Skeletal muscle satellite cell (primary cell): ENCODE measurements around the gene ARSI.

Experiments
- H3K27me3 ChIP-seq: 2 replicates; pipeline ENCODE4 v1.7.0; 2013; ENCODE audit warnings: low read length; ENCODE audit not compliant: control insufficient read depth, insufficient read depth
- H3K36me3 ChIP-seq: 2 replicates; pipeline ENCODE4 v1.7.0; 2013; ENCODE audit warnings: mild to moderate bottlenecking, control low read depth, low read length; ENCODE audit not compliant: insufficient read depth
- H3K4me1 ChIP-seq: 2 replicates; pipeline ENCODE4 v1.7.0; 2013; ENCODE audit warnings: low read length; ENCODE audit not compliant: control insufficient read depth, insufficient read depth
- H3K4me2 ChIP-seq: 2 replicates; pipeline ENCODE4 v1.7.0; 2013; ENCODE audit warnings: mild to moderate bottlenecking, low read length
- H3K4me3 ChIP-seq: 2 replicates; pipeline ENCODE4 v1.7.0; 2013; ENCODE audit warnings: low read length
- H3K9ac ChIP-seq: 2 replicates; pipeline ENCODE4 v1.7.0; 2013; ENCODE audit warnings: mild to moderate bottlenecking, low read depth, low read length, moderate library complexity
- H3K9me3 ChIP-seq: replicated peaks from 2 replicates; pipeline ENCODE4 v1.7.0; 2013; ENCODE audit warnings: mild to moderate bottlenecking, control low read depth, low read length

Gene ARSI

DNA sequence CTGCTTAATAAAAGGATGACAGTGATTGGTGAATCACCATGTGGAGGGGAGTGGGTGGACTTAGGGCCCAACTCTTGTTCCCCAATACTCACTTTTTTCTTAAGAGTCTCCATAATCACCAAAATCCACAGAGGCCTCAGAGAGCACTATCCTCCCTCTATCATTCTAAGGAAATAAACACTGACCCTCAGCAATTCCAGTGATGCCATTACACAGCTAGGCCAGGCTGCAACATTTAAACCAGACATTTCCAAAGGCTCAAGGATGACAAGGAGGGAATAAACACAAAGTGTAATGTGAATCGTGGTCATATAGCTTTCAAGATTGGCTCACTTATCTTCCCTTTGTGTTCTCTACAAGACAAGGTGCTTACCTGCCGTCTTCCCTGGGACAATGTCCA lies 2.4 kb upstream of the ARSI start:
- Histone ChIP-seq H3K4me3 (no peak overlapping the region), H3K9me3 (no peaks in the 10 kb centered on the region), H3K4me2 (no peak overlapping the region), H3K4me1 (peaks cover 18% of the 10 kb centered on the region), H3K27me3 (peaks cover 4% of the 10 kb centered on the region), H3K9ac (no peak overlapping the region), H3K36me3 (no peaks in the 10 kb centered on the region)

DNA sequence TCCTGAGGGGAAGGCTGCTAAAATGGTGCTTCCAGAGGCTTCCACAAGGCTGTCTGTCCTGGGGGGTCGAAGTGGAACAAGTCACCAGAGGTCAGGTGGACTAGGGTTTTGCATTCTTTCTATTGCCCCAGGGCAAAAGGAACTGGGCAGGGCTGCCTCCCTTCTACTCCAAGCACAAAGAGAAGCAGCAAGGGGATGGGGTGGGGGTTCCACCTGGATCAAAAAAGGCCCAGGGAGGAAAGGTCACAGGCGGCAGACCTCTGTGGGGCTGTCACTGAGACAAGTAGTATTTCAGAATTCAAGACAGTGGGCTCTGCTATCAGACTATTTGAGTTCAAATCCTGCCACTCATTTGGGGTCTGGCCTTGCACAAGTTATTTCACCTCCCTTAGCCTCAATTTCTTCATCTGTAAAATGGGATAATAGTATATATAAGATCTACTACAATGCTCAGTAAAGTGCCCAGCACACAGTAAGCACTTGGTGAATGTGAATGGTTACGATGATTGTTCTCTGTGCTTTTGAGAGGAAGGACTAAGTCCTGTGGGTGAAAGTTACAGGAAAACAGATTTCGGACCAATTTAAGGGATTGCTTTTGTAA lies 1.9 kb upstream of the ARSI start:
- no peak overlapping the region for H3K4me3 ChIP-seq
- H3K9me3 ChIP-seq: no peaks in the 10 kb centered on the region
- H3K4me2 ChIP-seq: no peak overlapping the region
- H3K27me3 ChIP-seq: peaks cover 4% of the 10 kb centered on the region
- peaks cover 22% of the 10 kb centered on the region for H3K4me1 ChIP-seq
- no peaks in the 10 kb centered on the region for H3K36me3 ChIP-seq
- H3K9ac ChIP-seq: no peak overlapping the region

DNA sequence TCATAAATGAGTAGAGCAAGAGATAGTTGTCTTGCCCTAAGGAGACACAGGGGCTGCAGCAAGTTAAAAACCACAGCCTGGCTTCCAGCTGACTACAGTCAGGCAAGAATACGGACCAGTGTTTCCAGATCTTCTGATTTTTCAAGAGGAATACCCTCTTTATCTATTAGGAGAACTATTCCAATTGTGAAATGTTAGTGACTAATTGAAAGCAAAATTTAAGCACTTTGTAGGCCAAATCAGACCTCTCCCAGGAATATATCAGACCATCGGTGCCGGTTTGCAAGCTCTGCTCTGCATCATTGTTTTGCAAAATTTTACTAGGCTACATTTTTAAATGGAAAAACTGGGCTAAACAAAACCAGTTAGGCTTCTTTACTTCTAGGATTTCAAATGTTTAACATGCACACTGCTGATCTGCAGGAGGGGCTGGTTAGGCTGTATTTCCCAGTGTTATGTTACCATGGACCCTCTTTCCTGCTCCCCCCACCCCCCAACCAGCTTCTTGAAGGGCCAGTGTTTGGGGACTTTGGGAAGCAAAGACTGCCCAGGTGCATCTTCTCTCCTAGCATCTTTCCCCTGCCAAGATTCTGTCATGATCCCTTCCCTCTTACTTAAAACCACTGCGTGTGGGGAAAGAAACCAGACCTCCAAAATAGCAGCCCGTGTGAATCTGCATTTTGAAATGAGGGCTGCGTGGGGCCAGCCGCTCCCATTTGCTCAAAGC lies 1.1 kb upstream of the ARSI start:
- no peaks in the 10 kb centered on the region for H3K9me3 ChIP-seq
- H3K27me3 ChIP-seq: peaks cover 4% of the 10 kb centered on the region
- no peaks in the 10 kb centered on the region for H3K36me3 ChIP-seq
- no peak overlapping the region for H3K4me2 ChIP-seq
- peaks cover 28% of the 10 kb centered on the region for H3K4me1 ChIP-seq
- H3K9ac ChIP-seq: no peak overlapping the region
- no peak overlapping the region for H3K4me3 ChIP-seq

DNA sequence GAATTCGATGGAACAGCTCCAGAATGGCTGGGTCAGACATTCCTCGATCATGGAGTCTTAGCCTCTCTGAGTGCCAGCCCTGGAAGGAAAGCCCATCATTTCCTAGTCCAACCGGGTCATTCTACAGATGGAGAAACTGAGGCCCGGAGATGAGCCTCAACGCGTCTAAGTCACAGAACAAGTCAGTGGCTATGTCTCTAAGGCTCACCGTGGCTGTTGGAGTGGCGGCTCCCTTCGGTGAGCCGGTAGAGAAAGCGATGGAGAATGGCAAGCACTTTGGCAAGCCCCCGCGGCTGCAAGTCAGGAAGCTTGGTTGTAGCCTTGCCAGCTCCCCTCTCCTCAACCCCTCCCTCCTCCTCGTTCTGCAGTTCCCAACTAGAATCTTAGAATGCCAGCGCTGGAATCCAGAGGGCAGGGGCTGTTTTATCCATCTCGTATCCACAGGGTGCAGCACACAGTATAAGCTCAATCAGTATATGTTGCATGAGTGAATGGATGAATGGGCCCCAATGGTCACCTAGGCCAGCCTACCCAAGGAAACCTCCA lies 438 bp upstream of the ARSI start:
- Histone ChIP-seq H3K36me3 (no peaks in the 10 kb centered on the region), H3K9ac (peak overlapping the region; percentile 70), H3K27me3 (peaks cover 4% of the 10 kb centered on the region), H3K4me3 (peak overlapping the region; percentile 61), H3K9me3 (no peaks in the 10 kb centered on the region), H3K4me2 (peak overlapping the region; percentile 86), H3K4me1 (peaks cover 34% of the 10 kb centered on the region)

DNA sequence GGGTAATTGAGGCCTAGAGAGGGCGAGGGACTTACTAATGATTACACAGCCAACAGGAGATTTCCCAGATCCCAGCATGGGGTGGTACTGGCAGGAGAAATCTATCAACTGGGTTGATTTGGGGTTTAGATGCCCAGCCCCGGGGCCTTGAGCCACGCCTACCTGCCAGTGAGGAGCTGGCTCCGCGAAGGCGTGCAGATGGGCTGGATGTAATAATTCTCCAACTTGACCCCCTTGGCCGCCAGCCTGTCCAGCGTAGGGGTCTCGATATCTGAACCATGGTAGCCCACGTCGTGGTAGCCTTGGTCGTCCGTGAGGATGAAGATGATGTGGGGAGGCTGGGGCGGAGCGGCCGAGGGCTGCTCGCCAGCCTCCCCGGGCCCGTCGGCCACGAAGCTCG lies 804 bp downstream of the ARSI start:
- peak overlapping the region; percentile 61 for H3K4me3 ChIP-seq
- peak overlapping the region; percentile 86 for H3K4me2 ChIP-seq
- H3K9ac ChIP-seq: no peak overlapping the region
- peaks cover 4% of the 10 kb centered on the region for H3K27me3 ChIP-seq
- no peaks in the 10 kb centered on the region for H3K9me3 ChIP-seq
- peaks cover 34% of the 10 kb centered on the region for H3K4me1 ChIP-seq
- H3K36me3 ChIP-seq: no peaks in the 10 kb centered on the region

DNA sequence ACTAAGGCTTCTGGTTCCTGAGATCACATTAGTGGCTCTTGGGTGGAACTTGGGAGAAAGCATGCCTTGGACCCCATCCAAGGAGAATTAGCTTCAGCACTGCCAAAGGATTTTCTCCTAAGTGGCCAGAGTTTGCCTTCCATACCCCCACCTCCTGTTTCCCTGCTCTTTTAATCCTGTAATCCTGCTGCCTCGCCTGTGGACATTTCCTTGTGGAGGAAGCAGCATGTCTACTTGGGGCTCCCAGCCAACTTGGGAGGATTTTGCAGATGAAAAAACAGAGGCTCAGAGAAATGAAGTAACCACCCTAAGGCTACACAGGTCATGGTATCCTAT lies 1.6 kb downstream of the ARSI start:
- no peak overlapping the region for H3K4me3 ChIP-seq
- H3K27me3 ChIP-seq: peaks cover 4% of the 10 kb centered on the region
- H3K9me3 ChIP-seq: no peaks in the 10 kb centered on the region
- H3K4me1 ChIP-seq: peaks cover 34% of the 10 kb centered on the region
- H3K4me2 ChIP-seq: no peak overlapping the region
- no peaks in the 10 kb centered on the region for H3K36me3 ChIP-seq
- no peak overlapping the region for H3K9ac ChIP-seq

DNA sequence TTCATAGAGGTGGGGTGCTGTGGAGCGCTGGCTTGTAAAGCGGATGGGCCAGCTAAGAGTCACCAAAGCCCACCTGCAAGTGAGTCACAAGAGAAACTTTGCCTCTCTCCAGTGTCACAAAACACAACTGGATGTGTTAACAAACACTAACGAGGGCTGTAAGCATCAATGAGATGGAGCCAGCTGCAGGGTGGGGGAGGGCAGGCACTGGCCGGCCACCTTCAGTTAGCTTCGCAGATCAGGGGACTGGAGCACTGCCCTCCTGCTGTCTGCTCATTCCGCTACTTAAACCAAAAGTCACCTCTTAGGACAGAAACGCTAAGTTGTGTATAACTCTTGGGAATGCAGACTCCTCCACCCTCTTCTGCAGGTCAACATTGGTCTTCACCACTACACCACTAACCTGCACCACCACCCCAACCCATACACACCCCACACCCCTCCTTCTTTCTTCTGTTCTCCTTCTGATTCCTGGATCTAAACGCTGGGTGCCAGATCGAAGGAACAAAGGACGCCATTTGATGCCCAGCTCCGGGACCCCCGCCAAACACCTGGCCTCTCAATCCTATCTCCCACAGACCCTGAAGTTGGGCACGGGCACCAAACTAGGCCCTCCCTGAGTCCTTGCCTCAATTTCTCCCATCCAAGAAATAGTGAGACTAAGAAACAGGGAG lies 2.1 kb downstream of the ARSI start:
- H3K9me3 ChIP-seq: no peaks in the 10 kb centered on the region
- no peak overlapping the region for H3K4me2 ChIP-seq
- H3K27me3 ChIP-seq: peaks cover 4% of the 10 kb centered on the region
- no peaks in the 10 kb centered on the region for H3K36me3 ChIP-seq
- peaks cover 35% of the 10 kb centered on the region for H3K4me1 ChIP-seq
- no peak overlapping the region for H3K9ac ChIP-seq
- H3K4me3 ChIP-seq: no peak overlapping the region

DNA sequence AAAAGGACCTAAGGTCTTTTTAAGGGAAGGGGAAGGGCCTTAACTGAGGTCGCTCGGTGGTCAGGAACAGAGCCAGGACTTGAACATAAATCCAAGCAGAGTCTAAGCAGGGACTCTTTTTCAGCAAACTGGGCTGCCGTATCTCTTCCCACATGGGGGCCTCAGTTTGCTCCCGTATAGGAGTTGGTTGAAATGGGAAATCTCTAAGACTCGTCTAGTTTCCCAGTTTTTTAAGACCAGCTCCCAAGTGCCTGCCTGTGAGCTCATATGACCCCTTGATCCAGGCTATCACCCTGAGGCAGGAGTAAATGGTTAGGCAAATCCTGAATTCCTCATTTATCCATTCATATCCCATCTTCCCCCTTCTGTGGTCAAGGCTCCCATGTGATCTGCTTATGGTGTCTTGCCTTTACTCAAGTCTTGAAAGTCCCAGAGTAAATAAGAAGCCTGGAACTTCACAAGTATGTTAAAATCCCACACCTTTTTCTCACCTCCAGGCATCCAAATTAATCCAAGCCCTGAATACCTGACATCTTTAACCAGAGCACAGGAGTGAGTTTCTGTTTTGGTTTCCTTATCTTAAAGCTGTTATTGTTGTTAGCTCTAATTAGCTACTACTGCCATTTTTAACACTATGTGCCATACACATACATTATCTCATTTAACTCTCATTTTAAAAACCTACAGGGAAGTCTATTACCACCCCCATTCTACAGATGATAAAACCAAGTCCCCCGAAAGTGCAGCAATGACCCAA lies 3.0 kb downstream of the ARSI start:
- no peak overlapping the region for H3K4me2 ChIP-seq
- H3K9ac ChIP-seq: peak overlapping the region; percentile 14
- peaks cover 44% of the 10 kb centered on the region for H3K4me1 ChIP-seq
- H3K27me3 ChIP-seq: peaks cover 4% of the 10 kb centered on the region
- no peaks in the 10 kb centered on the region for H3K9me3 ChIP-seq
- no peaks in the 10 kb centered on the region for H3K36me3 ChIP-seq
- H3K4me3 ChIP-seq: no peak overlapping the region

DNA sequence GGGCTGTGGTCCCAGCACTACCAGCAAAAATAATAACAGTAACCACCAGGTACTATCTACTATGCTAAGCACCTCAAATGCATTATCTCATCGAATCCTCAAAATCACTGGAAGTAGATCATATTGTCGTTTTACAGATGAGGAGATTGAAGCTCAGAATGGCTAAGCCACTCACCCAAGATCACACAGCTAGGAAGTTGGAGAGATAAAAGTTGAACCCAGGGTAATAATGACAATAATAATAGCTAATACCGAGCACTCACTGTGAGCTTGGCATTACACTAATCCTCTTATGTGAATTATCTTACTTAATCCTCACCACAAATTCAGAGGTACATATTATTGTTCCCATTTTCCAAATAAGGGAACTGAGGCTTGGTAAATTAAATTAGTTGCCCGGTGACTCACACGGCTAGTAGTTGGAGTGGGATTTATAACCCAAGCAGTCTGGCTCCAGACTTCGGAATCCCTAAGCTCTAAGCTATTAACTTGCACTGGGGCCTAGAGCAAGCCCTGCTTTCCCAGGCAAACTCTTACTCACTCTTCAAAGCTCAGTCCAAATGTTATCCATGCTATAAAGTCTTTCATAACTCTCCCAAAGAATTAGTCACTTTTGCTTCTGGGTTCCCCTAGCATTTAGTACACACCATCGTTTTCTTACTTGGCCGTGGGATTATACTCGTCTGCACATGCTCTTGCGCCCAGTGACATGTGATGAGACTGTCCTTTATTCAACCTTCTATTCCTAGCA lies 3.8 kb downstream of the ARSI start:
- peaks cover 46% of the 10 kb centered on the region for H3K4me1 ChIP-seq
- no peaks in the 10 kb centered on the region for H3K9me3 ChIP-seq
- H3K4me3 ChIP-seq: no peak overlapping the region
- H3K4me2 ChIP-seq: peak overlapping the region; percentile 2
- H3K9ac ChIP-seq: peak overlapping the region; percentile 16
- H3K27me3 ChIP-seq: peaks cover 4% of the 10 kb centered on the region
- no peaks in the 10 kb centered on the region for H3K36me3 ChIP-seq

DNA sequence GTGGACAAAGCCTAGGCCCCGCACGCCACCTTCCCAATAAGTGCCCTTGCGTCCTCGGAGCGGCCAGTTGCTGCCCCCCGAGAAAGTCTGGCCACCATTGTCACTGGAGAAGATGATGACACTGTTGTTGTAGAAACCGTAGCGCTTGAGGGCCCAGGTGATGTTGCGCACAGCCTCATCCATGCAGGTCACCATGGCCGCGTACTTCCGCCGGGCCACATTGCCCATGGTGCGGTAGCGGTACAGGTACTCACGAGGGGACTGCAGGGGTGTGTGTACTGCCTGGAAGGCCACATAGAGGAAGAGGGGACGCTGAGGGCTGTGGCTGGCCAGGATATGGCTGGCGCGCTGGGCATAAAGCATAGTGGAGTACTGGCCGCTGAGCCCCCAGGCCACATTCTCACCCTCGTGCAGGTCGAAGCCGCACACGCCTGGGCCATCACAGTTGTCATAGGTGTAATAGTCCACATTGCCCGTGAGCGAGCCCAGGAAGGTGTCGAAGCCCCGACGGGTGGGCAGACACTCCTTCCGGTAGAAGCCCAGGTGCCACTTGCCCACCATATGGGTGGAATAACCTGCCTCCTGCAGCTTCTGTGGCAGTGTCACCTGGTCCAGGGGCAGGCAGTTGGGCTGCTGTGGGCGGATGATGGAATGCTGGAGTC lies 4.6 kb downstream of the ARSI start:
- Histone ChIP-seq H3K4me2 (no peak overlapping the region), H3K36me3 (no peaks in the 10 kb centered on the region), H3K9ac (no peak overlapping the region), H3K4me3 (no peak overlapping the region), H3K27me3 (peaks cover 6% of the 10 kb centered on the region), H3K9me3 (no peaks in the 10 kb centered on the region), H3K4me1 (peaks cover 44% of the 10 kb centered on the region)
